K562 (cell line): ENCODE measurements around the gene RNF138. TPM values are rescaled to one million over a fixed set of nuclear protein-coding genes. Genes with fewer than 3 reads are reported as not detected.

ENCODE experiments used
- ATAC-seq: fragments of 200-7000 bp; cut with Tn5 transposase; 3 replicates; pipeline ENCODE4 v1.9.1; 2020; ENCODE audit warnings: moderate library complexity
- BruUV-seq: library from RNA; stranded (reverse); fragments of 400-500 nt; replicated peaks from 2 replicates; lab custom pipeline; 2021; lab: Mats Ljungman, UMichigan
- CTCF ChIA-PET: fragments of 300-600 bp; formaldehyde crosslinking; extraction: SDS; loops from one replicate; lab custom pipeline; 2021; ENCODE audit warnings: low intra/inter-chr PET ratio; lab: Yijun Ruan, JAX
- POLR2A ChIA-PET: fragments of 300-600, 350-650 bp; sonication (Branson Sonifier 250); formaldehyde crosslinking; extraction: SDS; loops from one replicate; lab custom pipeline; 2021; ENCODE audit warnings: antibody characterized with exemption, inconsistent platforms; lab: Yijun Ruan, JAX
- DNase-seq, 4 experiments: peaks; one replicate each; pipeline versions ENCODE4 v3.0.0 to v3.0.0-alpha.2; 2011 to 2018; ENCODE audit warnings: low spot score in 3 of 4, mixed read lengths in 3 of 4; ENCODE audit errors: extremely low read depth in 1 of 4
- FAIRE-seq: peaks from 2 replicates; lab custom pipeline; 2011; peaks lifted over from hg19 to GRCh38; lab: Jason Lieb, UNC
- H2AFZ ChIP-seq: 2 replicates; pipeline ENCODE4 v1.6.0; 2011; ENCODE audit warnings: low read depth, low read length, control low read depth, inconsistent platforms
- H3K27ac ChIP-seq: fragments of 200-600 bp; 3 replicates; pipeline ENCODE4 v1.8.0; 2011; ENCODE audit warnings: low read depth, mild to moderate bottlenecking, control low read depth, inconsistent platforms, low read length, moderate library complexity, mixed read lengths; ENCODE audit errors: extremely low read depth
- H3K27me3 ChIP-seq, 2 experiments: fragments of 300-600 bp in 1 of 2; 2 replicates in 1 of 2; 3 replicates in 1 of 2; pipeline versions ENCODE4 v1.6.0 to v1.8.0; 2011; ENCODE audit warnings: inconsistent platforms in 2 of 2, low read length in 2 of 2, mild to moderate bottlenecking in 1 of 2, mixed read lengths in 1 of 2, moderate library complexity in 1 of 2; ENCODE audit not compliant: control insufficient read depth in 2 of 2, insufficient read depth in 2 of 2
- H3K36me3 ChIP-seq: fragments of 300-600 bp; 3 replicates; pipeline ENCODE4 v1.8.0; 2011; ENCODE audit warnings: mild to moderate bottlenecking, low read length, inconsistent platforms; ENCODE audit not compliant: control insufficient read depth, insufficient read depth
- H3K4me1 ChIP-seq, 2 experiments: fragments of 200-600 bp in 1 of 2; replicated peaks in 1 of 2; 2 replicates in 1 of 2; 3 replicates in 1 of 2; pipeline versions ENCODE4 v1.5.1 to v1.8.0; 2011; ENCODE audit warnings: inconsistent platforms in 2 of 2, low read length in 2 of 2, mild to moderate bottlenecking in 1 of 2, mixed read lengths in 1 of 2, moderate library complexity in 1 of 2; ENCODE audit not compliant: control insufficient read depth in 2 of 2, insufficient read depth in 2 of 2
- H3K4me2 ChIP-seq: 2 replicates; pipeline ENCODE4 v1.6.1; 2011; ENCODE audit warnings: low read length, control low read depth, inconsistent platforms, mixed read lengths; ENCODE audit not compliant: insufficient read depth
- H3K4me3 ChIP-seq: fragments of 200-600 bp; sonication (generic), shearing (Covaris generic); 2 replicates; pipeline ENCODE4 v1.5.1; 2016; ENCODE audit warnings: control low read depth, inconsistent platforms
- H3K79me2 ChIP-seq: fragments of 200-600 bp; 3 replicates; pipeline ENCODE4 v1.8.0; 2011; ENCODE audit warnings: low read length, inconsistent platforms; ENCODE audit not compliant: control insufficient read depth, insufficient read depth
- H3K9ac ChIP-seq, 2 experiments: 2 replicates each; pipeline versions ENCODE4 v1.6.0 to v1.6.1; 2011; ENCODE audit warnings: low read depth in 2 of 2, low read length in 2 of 2, control low read depth in 1 of 2, inconsistent platforms in 1 of 2, mild to moderate bottlenecking in 1 of 2, mixed read lengths in 1 of 2; ENCODE audit not compliant: insufficient read depth in 1 of 2
- H3K9me1 ChIP-seq: one replicate; pipeline ENCODE4 v1.6.0; 2011; ENCODE audit warnings: inconsistent platforms, mild to moderate bottlenecking, low read length, moderate library complexity; ENCODE audit not compliant: control insufficient read depth, insufficient read depth
- H3K9me3 ChIP-seq: replicated peaks from 2 replicates; pipeline ENCODE4 v1.5.1; 2011; ENCODE audit warnings: low read depth, low read length, inconsistent platforms; ENCODE audit not compliant: control insufficient read depth, insufficient read depth
- H4K20me1 ChIP-seq: replicated peaks from 2 replicates; pipeline ENCODE4 v1.6.1; 2011; ENCODE audit warnings: low read length, inconsistent platforms, mixed read lengths; ENCODE audit not compliant: control insufficient read depth, insufficient read depth
- DPF2 ChIP-seq: fragments of 450-650 bp; IDR thresholded peaks from 2 replicates; pipeline ENCODE4 v1.6.1; 2016
- ETV6 ChIP-seq, 3 experiments: fragments of 150-350 bp in 1 of 3; sonication (generic) in 1 of 3; formaldehyde crosslinking in 1 of 3; IDR thresholded peaks; 2 replicates each; pipeline versions ENCODE4 v1.6.1 to v1.8.0; 2014 to 2022; ENCODE audit warnings: borderline replicate concordance in 2 of 3, low read depth in 2 of 3, antibody characterized with exemption in 1 of 3, low read length in 1 of 3, mild to moderate bottlenecking in 1 of 3, missing genetic modification reagents in 1 of 3
- PHB ChIP-seq: fragments of 250-450 bp; sonication (Bioruptor Pico); IDR thresholded peaks from 2 replicates; pipeline ENCODE4 v1.5.0; 2021
- PYGO2 ChIP-seq: fragments of 450-650 bp; IDR thresholded peaks from 2 replicates; pipeline ENCODE4 v1.6.1; 2016; ENCODE audit warnings: mild to moderate bottlenecking, missing genetic modification characterization, moderate library complexity, missing compliant biosample characterization
- TAL1 ChIP-seq: fragments of 450-650 bp; IDR thresholded peaks from 2 replicates; pipeline ENCODE4 v1.6.1; 2016; ENCODE audit warnings: mild to moderate bottlenecking
- TCF3 ChIP-seq: sonication (generic); formaldehyde crosslinking; IDR thresholded peaks from 2 replicates; pipeline ENCODE4 v1.4.0; 2020; ENCODE audit warnings: mild to moderate bottlenecking, missing genetic modification reagents
- ZFX ChIP-seq: sonication (generic); formaldehyde crosslinking; IDR thresholded peaks from 2 replicates; pipeline ENCODE4 v1.8.0; 2022; ENCODE audit warnings: mild to moderate bottlenecking, missing genetic modification reagents, moderate library complexity
- WGBS: fragments of 100-300 bp; shearing (Covaris generic); methylation state at CpG from one replicate; pipeline ENCODE4 v1.1.6; 2016; ENCODE audit warnings: low coverage, mixed read lengths; ENCODE audit not compliant: insufficient coverage; ENCODE audit errors: missing lambda C conversion rate; 5-methylcytosine and 5-hydroxymethylcytosine counted together
- in situ Hi-C: fragments of 300-500 bp; cut with MboI; formaldehyde crosslinking; loops from 4 replicates; pipeline ENCODE4 v1.15.0; 2018; ENCODE audit warnings: inconsistent platforms, mixed read lengths
- intact Hi-C: fragments of 100-400 bp; cut with micrococcal nuclease; formaldehyde crosslinking; loops from 2 replicates; pipeline ENCODE4 v1.14.2; 2022
- polyA plus RNA-seq, 8 experiments: library from polyadenylated mRNA; depleted of rRNA in 4 of 8; stranded (reverse) in 5 of 8; unstranded in 3 of 8; fragments of >200 nt; fragmentation: Nextera tagmentation in 2 of 8; fragmentation: Illumina TruSeq in 1 of 8; extraction: Ambion mirVana in 2 of 8; extraction: Trizol in 1 of 8; gene quantifications; 2 replicates each; pipeline versions ENCODE4 v1.2.1 to v1.2.3, GENCODE V29; 2011 to 2014; ENCODE audit warnings: inconsistent platforms in 1 of 8, missing spikeins in 1 of 8
- total RNA-seq, 7 experiments: library from RNA; depleted of rRNA in 6 of 7; stranded (reverse); fragments of >200 nt in 6 of 7; fragmentation: Illumina TruSeq in 2 of 7; extraction: Trizol in 2 of 7; gene quantifications; 2 replicates each; pipeline versions ENCODE4 v1.2.1 to v1.2.3, GENCODE V29; 2011 to 2021; ENCODE audit warnings: low replicate concordance in 1 of 7
- TF ChIP-seq, protein P1 (sequence below): fragments of 250-450 bp; sonication (Bioruptor Pico); IDR thresholded peaks from 2 replicates; pipeline ENCODE4 v1.5.1; 2021; ENCODE audit warnings: mild to moderate bottlenecking
- TF ChIP-seq, protein P2 (sequence below): IDR thresholded peaks from 2 replicates; pipeline ENCODE4 v1.6.1; 2012; ENCODE audit warnings: low read depth, low read length, improper control_type of control experiment, borderline replicate concordance
- TF ChIP-seq, protein P3 (sequence below): IDR thresholded peaks from 2 replicates; pipeline ENCODE4 v1.6.1; 2011; ENCODE audit warnings: borderline replicate concordance, low read depth, mild to moderate bottlenecking, moderate library complexity, low read length; ENCODE audit not compliant: insufficient read depth, poor library complexity, severe bottlenecking
- TF ChIP-seq, protein P4 (sequence below): fragments of 450-650 bp; IDR thresholded peaks from 2 replicates; pipeline ENCODE4 v1.7.1; 2018; ENCODE audit warnings: mild to moderate bottlenecking, low read depth; ENCODE audit not compliant: partially characterized antibody
- TF ChIP-seq, protein P5 (sequence below): sonication (generic); formaldehyde crosslinking; IDR thresholded peaks from 2 replicates; pipeline ENCODE4 v1.8.1; 2023; ENCODE audit warnings: mild to moderate bottlenecking, missing genetic modification reagents

Gene RNF138
- total and polyA plus RNA-seq, 9 of the 15 experiments (the other 6 are each of a cell fraction or from before 2014, with no cell fraction given): 47.6 to 100 (median 62.5) TPM

DNA sequence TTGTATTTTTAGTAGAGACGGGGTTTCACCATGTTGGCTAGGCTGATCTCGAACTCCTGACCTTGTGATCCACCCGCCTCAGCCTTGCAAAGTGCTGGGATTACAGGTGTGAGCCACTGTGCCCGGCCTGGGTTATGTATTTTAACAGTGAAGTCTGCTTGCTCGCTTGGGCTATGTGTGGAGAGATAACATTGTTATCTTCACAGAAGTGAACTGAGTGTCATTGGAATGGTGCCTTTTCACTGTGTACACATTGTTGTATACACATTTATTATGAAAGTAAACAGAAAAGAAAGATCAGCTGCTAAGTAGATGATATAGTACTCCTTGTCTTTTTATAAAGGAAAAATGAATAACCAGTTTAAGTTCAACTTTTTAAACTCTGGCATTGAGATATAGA, 30.4 kb downstream of the RNF138 start:
- WGBS: 65% methylated on average over 4 of the region's 5 CpGs
- POLR2A ChIA-PET: interaction anchor here (0.6 to 1.3 kb wide), 4 partner anchors 17 to 394 kb away, joined by 3 to 6 read pairs (median 3); no protein-coding TSS in a partner anchor
- DNase-seq: peak in 1 of 4 experiments; percentile 13
- TF ChIP-seq, protein P1, sequence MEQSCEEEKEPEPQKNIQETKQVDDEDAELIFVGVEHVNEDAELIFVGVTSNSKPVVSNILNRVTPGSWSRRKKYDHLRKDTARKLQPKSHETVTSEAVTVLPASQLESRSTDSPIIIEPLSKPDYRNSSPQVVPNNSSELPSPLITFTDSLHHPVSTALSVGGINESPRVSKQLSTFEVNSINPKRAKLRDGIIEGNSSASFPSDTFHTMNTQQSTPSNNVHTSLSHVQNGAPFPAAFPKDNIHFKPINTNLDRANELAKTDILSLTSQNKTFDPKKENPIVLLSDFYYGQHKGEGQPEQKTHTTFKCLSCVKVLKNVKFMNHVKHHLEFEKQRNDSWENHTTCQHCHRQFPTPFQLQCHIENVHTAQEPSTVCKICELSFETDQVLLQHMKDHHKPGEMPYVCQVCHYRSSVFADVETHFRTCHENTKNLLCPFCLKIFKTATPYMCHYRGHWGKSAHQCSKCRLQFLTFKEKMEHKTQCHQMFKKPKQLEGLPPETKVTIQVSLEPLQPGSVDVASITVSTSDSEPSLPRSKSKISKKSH (CRISPR knock-in tag): no peak
- TF ChIP-seq, protein P2, sequence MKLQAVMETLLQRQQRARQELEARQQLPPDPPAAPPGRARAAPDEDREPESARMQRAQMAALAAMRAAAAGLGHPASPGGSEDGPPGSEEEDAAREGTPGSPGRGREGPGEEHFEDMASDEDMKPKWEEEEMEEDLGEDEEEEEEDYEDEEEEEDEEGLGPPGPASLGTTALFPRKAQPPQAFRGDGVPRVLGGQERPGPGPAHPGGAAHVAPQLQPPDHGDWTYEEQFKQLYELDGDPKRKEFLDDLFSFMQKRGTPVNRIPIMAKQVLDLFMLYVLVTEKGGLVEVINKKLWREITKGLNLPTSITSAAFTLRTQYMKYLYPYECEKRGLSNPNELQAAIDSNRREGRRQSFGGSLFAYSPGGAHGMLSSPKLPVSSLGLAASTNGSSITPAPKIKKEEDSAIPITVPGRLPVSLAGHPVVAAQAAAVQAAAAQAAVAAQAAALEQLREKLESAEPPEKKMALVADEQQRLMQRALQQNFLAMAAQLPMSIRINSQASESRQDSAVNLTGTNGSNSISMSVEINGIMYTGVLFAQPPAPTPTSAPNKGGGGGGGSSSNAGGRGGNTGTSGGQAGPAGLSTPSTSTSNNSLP: no peak
- TF ChIP-seq TCF3 (0 out of 2 replicates have a peak, but pooled peaks have one; percentile 25), ZFX (CRISPR knock-in tag) (no peak), DPF2 (0 out of 2 replicates have a peak, but pooled peaks have one; percentile 13), PYGO2 (tag) (no peak), PHB (no peak), ETV6 (IDR thresholded peaks at IDR 0.05; ENCODE audit: borderline replicate concordance in 1 of 2, low read depth in 2 of 2, low read length in 1 of 2) (no peak), ETV6 (CRISPR knock-in tag; IDR thresholded peaks at IDR 0.05; ENCODE audit: borderline replicate concordance) (no peak), TAL1 (0 out of 2 replicates have a peak, but pooled peaks have one; percentile 13)
- TF ChIP-seq, protein P3, sequence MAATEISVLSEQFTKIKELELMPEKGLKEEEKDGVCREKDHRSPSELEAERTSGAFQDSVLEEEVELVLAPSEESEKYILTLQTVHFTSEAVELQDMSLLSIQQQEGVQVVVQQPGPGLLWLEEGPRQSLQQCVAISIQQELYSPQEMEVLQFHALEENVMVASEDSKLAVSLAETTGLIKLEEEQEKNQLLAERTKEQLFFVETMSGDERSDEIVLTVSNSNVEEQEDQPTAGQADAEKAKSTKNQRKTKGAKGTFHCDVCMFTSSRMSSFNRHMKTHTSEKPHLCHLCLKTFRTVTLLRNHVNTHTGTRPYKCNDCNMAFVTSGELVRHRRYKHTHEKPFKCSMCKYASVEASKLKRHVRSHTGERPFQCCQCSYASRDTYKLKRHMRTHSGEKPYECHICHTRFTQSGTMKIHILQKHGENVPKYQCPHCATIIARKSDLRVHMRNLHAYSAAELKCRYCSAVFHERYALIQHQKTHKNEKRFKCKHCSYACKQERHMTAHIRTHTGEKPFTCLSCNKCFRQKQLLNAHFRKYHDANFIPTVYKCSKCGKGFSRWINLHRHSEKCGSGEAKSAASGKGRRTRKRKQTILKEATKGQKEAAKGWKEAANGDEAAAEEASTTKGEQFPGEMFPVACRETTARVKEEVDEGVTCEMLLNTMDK: no peak
- TF ChIP-seq, protein P4, sequence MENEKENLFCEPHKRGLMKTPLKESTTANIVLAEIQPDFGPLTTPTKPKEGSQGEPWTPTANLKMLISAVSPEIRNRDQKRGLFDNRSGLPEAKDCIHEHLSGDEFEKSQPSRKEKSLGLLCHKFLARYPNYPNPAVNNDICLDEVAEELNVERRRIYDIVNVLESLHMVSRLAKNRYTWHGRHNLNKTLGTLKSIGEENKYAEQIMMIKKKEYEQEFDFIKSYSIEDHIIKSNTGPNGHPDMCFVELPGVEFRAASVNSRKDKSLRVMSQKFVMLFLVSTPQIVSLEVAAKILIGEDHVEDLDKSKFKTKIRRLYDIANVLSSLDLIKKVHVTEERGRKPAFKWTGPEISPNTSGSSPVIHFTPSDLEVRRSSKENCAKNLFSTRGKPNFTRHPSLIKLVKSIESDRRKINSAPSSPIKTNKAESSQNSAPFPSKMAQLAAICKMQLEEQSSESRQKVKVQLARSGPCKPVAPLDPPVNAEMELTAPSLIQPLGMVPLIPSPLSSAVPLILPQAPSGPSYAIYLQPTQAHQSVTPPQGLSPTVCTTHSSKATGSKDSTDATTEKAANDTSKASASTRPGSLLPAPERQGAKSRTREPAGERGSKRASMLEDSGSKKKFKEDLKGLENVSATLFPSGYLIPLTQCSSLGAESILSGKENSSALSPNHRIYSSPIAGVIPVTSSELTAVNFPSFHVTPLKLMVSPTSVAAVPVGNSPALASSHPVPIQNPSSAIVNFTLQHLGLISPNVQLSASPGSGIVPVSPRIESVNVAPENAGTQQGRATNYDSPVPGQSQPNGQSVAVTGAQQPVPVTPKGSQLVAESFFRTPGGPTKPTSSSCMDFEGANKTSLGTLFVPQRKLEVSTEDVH: no peak
- TF ChIP-seq, protein P5, sequence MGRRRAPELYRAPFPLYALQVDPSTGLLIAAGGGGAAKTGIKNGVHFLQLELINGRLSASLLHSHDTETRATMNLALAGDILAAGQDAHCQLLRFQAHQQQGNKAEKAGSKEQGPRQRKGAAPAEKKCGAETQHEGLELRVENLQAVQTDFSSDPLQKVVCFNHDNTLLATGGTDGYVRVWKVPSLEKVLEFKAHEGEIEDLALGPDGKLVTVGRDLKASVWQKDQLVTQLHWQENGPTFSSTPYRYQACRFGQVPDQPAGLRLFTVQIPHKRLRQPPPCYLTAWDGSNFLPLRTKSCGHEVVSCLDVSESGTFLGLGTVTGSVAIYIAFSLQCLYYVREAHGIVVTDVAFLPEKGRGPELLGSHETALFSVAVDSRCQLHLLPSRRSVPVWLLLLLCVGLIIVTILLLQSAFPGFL: no peak

More for the DNA sequence above, 30.4 kb downstream of the RNF138 start:
- H2AFZ ChIP-seq: no peak overlapping the region
- H3K4me2 ChIP-seq: no peak overlapping the region
- BruUV-seq: no TSS peak
- peaks cover 75% of the 10 kb centered on the region for H3K36me3 ChIP-seq
- no peak overlapping the region for H3K4me3 ChIP-seq
- H3K79me2 ChIP-seq: peaks cover 23% of the 10 kb centered on the region
- no peak overlapping the region for H3K9ac ChIP-seq
- CTCF ChIA-PET: no interaction called here
- intact Hi-C loops (no loop called here), in situ Hi-C loops (no loop called here)
- H3K9me3 ChIP-seq: no peaks in the 10 kb centered on the region
- no peaks in the 10 kb centered on the region for H3K9me1 ChIP-seq
- H3K27me3 ChIP-seq: no peaks in the 10 kb centered on the region
- no peaks in the 10 kb centered on the region for H4K20me1 ChIP-seq
- ATAC-seq: peak; percentile 59
- no peak overlapping the region for H3K27ac ChIP-seq
- H3K4me1 ChIP-seq: no peaks in the 10 kb centered on the region; a peak in 2 of 5 replicates
- no peak for FAIRE-seq
